NCI-H69 (cell line): ENCODE measurements around the gene ZNF141.
"Not testable (repeated sequence)": the region's sequence is repeated elsewhere in the genome, so short reads cannot be mapped to it uniquely, and the experiment has no call there.

ENCODE experiments used
- DNase-seq: peaks from one replicate; lab custom pipeline; 2025; lab: John Stamatoyannopoulos, UW

The ZNF141 gene

GRCh38 chr4:337143-337931 is at the start of gene ZNF141:
TSS of gene ZNF141 (plus strand) at chr4:337814. CDS start at chr4:337984, 170 bp downstream.
- peak; percentile 93 for DNase-seq

GRCh38 chr4:288891-289290 is 48.7 kb upstream of the ZNF141 start:
- DNase-seq = no peak

DNA sequence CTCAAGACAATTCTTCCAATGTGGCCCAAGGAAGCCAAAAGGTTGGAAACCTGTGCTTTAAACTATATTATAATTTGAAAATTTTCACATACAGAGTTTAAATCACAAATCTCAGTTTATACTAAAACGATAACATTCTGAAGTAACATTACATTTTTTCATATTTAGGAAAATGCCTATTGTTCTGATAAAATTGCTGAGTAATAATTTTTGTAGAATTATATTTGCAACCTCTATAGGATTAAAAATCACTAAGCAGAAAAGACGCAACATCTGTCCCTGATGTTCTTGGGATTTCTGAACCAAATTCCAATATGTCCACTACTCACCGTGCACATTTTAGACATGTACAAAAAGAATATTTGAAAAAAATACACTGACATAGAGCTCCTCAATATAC is 42.9 kb upstream of the ZNF141 start:
- no peak for DNase-seq

GRCh38 chr4:302381-302780 is 35.2 kb upstream of the ZNF141 start:
- DNase-seq = no peak

DNA sequence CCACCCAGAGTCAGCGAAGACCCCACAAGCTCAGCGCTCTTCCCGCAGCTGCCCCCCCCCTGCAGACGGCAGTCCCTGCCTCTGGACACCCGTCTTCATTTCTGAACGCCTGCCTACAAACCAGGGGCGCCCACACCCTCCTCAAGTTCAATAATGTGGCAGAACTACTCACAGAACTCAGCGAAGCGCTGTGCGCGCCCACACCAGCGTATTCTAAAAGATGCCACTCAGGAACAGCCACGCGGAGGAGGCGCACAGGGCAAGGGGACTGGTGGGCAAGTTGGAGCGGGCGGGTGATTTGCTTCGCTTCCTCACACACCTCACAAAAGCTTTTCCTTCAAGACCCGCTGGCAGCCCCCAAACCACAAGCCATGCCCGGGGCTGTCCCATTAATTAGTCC is 33.1 kb upstream of the ZNF141 start:
- DNase-seq = not testable (repeated sequence)

DNA sequence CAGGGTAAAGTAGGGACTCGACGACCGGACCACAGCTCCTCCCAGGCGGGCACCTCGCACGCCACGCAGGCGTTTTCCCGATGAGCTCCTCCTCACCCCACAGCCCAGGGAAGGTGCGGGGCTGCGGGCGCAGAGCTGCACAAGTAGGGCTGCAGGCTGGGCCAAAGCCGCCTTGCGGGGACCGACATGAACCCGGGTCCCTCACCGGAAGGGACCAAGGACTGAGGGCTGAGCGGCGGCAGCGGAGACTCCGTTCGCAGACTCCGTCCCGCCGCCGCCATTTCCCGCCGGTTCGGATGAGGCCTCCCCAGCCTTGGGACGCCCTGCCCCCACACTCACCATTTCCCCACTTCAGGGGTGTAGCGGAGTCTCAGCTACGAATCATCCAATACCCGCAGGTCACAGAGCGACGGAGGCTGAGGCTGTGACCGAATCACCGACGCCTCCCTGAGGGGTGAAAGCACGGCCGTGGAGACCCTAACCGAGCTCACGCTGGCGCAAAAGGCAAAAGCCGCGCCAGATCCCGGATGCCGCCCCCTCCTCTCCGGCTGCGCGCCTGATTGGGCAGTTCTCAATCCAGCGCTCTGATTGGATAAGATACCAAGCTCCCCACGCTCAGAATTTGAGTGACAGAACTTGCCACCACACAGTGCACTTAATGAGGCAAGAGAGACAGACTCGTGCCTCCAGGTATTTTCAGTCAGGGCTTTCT is 32.5 kb upstream of the ZNF141 start, which contains the start of gene ZNF732:
Gene ZNF732, minus strand, starts transcription at position 506 of the 712 bp plus-strand sequence. Its CDS starts 164 bp downstream, at position 342.
- DNase-seq = no peak

- no peak for DNase-seq
These were observed 31.1 kb upstream of the ZNF141 start for GRCh38 chr4:306551-306961.

DNA sequence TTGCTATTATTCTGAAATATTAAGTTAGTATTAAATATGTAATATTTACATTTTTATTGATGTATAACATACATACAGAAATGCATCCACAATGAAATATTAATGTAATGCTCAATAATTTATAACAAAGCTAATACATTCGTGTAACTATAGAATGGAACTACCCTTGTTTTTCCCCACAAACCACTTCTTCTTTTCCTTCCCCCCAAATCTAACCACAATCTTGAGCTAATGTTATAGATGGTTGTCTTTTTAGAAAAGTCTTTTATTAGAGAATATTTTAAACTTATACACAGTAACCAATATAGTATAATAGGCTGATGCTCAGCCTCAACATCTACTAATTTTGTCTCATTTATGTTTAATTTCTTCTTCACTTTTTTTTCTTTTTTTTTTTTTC is 27.8 kb upstream of the ZNF141 start:
- DNase-seq = no peak

GRCh38 chr4:314296-314903 is 23.2 kb upstream of the ZNF141 start:
- no peak for DNase-seq

DNA sequence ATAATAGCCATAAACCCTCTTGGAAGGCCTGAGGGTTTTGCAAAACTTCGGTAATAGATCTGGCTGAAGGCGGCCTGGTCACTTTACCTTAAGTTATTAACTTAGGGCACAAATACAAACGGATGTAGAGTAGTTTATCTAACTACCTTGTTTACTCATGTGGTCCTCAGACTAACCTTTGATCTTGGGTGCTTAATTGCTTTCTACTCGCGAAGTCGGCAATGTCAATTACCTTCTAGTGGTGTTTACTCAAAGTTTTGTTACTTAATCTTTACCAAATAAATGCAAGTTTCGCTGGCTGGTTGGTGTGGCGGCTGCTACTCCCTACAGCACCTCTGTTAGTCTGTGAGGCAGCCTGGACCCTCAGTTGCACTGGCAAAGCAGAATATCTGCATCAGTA is 8.9 kb upstream of the ZNF141 start:
- no peak for DNase-seq

DNA sequence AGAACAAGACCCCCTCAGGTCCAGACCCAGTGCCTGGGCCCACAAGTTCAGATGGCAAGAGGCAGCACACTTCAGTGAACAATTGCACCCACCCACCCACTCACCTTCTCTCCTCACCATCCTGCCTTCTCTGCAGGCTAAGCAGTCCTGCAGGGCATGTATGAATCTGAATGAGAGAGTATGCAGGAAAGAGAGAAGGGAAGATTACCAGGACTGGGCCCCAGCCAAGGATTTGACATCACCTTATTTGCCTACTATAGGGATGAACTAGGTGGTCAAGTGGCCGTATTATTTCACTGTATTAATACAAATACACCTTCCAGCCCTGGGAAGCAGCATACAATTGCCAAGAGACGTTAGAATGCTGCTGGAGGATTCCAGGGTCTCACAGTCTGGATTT is 2.1 kb upstream of the ZNF141 start:
- DNase-seq = no peak

DNA sequence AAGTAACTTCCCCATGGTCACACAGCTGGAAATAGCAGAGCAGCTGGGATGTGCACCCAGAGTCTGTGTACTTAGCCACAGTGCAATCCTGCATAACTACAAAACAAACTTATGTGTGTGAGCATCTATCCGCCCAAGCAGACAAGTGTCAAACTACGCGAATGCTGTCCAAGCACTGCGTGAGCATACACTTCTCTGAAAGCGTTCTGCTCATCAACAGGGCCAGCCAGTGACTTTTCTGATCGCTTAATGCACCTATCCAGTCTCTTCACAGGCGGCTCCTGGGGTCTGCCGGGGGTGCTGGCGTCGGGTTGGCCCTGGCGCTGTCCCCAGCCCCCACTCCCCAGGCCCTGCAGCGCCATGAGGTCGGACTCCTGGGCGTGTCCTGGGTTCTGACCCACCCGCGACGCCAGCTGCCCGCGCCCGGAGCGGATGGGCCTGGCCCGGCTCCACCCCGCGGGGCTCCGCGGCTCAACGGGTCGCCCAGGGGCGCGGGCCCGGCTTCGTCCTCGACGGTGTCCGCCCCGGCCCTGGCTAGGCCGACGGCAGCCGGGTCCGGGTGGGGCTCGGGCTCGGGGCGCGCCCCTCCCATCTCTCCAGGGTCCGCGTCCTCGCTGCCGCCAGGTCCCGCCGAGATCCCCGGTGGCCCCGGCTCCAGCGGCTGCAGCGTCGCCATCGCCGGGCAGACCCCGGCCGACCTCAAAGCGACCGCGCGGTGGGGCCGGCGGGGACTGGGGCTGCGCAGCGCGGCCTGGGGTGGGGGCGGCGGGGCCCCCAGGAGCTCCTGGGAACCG is 1.3 kb upstream of the ZNF141 start:
- DNase-seq = peak; percentile 13

DNA sequence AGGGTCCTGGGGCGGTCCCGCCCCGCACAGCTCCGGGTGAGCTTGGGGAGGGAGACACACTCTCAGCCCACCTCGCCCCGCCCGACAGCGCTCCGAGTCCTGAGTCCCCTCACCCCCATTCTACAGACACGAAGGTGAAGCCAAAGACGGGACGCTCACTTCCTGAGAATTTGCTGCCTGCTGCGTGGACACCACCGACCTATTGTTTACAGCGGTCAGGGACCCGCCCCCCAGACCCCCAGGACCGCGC is 796 bp upstream of the ZNF141 start:
- peak; percentile 52 for DNase-seq

DNA sequence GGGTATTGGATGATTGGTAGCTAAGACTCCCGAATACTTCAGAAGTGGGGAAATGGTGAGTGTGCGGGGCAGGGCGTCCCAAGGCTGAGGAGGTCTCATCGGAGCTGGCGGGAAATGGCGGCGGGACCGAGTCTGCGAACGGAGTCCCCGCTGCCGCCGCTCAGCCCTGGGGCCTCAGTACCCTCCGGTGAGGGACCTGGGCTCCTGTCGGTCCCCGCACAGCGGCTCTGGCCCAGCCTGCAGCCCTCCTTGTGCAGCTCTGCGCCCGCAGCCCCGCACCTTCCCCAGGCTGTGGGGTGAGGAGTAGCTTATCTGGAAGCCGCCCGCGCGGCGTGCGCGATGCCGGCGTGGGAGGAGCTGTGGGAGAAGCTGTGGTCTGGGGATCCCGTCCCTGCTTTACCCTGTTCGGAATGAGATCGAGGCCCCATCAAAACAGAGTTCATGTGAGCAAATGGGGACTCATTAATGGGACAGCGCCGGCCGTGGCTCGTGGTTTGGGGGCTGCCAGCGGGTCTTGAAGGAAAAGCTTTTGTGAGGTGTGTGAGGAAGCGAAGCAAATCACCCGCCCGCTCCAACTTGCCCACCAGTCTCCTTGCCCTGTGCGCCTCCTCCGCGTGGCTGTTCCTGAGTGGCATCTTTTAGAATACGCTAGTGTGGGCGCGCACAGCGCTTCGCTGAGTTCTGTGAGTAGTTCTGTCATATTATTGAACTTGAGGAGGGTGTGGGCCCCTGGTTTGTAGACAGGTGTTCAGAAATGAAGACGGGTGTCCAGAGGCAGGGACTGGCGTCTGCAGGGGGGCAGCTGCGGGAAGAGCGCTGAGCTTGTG is 531 bp downstream of the ZNF141 start:
- DNase-seq = peak; percentile 16

DNA sequence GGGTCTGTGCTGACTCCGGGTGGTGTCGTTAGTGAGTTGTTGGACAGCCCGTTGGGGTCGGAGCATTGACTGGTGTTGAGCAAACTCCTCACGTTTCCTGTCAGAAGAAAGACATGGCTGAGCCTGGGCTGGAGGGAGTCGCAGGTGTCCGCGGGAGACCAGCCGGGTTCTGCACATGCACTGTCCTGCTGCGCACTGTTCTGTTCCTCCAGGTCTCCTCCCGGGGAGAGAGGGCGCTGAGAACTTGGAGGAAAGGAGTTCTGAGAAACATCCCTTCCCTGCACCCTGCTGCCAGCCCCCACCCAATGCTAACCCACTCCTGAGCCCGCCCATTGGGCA is 1.1 kb downstream of the ZNF141 start:
- DNase-seq = no peak

- no peak for DNase-seq
These were observed 2.4 kb downstream of the ZNF141 start for GRCh38 chr4:340011-340410.

DNA sequence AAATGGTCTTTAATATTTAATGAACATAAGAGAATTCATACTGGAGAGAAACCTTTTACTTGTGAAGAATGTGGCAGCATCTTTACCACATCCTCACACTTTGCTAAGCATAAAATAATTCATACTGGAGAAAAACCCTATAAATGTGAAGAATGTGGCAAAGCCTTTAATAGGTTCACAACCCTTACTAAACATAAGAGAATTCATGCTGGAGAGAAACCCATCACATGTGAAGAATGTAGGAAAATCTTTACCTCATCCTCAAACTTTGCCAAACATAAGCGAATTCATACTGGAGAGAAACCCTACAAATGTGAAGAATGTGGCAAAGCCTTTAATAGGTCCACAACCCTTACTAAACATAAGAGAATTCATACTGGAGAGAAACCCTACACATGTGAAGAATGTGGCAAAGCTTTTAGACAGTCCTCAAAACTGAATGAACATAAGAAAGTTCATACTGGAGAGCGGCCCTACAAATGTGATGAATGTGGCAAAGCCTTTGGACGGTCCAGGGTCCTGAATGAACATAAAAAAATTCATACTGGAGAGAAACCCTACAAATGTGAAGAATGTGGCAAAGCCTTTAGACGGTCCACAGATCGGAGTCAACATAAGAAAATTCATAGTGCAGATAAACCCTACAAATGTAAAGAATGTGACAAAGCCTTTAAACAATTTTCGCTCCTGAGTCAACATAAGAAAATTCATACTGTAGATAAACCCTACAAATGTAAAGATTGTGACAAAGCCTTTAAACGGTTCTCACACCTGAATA is 35.6 kb downstream of the ZNF141 start:
- DNase-seq = no peak

- DNase-seq = no peak
These were observed 36.9 kb downstream of the ZNF141 start for GRCh38 chr4:374298-375160.

DNA sequence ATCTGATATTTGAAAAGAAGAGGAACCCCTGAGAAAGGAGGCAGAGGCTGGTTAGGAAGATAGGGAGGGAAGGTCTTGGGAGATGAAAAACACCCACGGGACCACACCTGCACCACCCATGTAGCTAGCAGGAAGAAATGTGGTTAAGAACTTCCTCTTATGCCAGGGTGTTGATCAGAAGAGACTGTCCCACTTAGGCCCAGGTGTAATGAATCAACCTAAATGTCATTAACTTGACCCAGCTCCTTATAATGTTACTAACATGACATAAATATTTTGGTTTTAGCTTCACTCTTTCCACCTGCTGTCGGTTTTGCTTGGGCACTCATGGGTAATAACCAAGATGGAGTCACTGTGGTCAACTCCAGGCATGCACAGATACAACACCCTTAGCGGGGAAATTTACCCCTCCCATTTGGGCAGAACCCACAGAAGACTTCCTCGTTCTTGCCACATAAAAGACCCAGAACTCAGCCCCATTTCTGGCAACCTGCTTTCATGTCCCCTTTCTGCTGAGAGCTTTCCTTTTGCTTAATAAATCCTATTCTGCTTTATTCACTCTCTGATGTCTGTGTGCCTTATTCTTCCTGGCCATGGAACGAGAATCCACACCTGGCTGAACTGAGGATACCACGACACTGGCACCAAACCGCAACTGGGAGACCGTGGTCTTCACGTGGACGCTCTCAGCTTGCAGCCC is 46.8 kb downstream of the ZNF141 start:
- DNase-seq = no peak
